ENCODE measurements around the gene ABHD5. TPM values are rescaled to one million over a fixed set of nuclear protein-coding genes. Genes with fewer than 3 reads are reported as not detected.

Gene ABHD5
- total and polyA plus RNA-seq, 2 donors from 2014 or later = 19.0 to 21.1 TPM

DNA sequence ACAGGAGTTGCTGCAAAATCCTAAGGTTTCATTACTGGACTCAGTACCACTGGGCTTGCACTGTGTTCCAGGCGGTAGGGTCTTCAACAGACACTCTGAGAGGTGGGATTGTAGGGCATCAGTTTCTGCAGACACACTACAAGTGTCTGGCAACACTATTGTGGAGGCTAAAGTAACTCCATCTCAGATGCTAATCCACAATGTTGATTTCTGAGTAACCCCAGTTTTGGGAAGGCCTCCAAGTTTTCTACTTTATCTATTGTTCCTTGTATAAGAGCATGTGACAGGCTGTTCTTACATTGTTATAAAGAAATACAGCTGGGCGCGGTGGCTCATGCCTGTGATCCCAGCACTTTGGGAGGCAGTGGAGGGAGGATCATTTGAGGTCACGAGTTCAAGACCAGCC, 2.5 kb upstream of the ABHD5 start:
- no peak for FAIRE-seq
- Histone ChIP-seq H3K4me1 (ENCODE audit: control insufficient read depth in 2 of 3, insufficient read depth in 2 of 3, low read depth in 1 of 3, low read length in 3 of 3) (peaks cover 0 to 9% (median 0%) of the 10 kb centered on the region in 3 donors), H3K9ac (ENCODE audit: low read length in 3 of 3) (no peak overlapping the region), H3K36me3 (ENCODE audit: control insufficient read depth in 2 of 3, insufficient read depth in 3 of 3, low read length in 3 of 3) (no peaks in the 10 kb centered on the region), H3K27me3 (ENCODE audit: control insufficient read depth, insufficient read depth, low read length) (no peaks in the 10 kb centered on the region), H3K27ac (ENCODE audit: low read depth in 2 of 2, low read length in 2 of 2) (no peak overlapping the region), H3K4me3 (ENCODE audit: low read length in 3 of 3) (no peak overlapping the region), H3K9me3 (ENCODE audit: control insufficient read depth in 2 of 3, insufficient read depth in 1 of 3, low read length in 3 of 3) (no peaks in the 10 kb centered on the region)
- intact Hi-C loops (cut with DNase I) = no loop called here
- DNase-seq = no peak
- TF ChIP-seq CTCF (IDR thresholded peaks at IDR 0.05; ENCODE audit: borderline replicate concordance, extremely low read depth, insufficient read depth) = no peak

DNA sequence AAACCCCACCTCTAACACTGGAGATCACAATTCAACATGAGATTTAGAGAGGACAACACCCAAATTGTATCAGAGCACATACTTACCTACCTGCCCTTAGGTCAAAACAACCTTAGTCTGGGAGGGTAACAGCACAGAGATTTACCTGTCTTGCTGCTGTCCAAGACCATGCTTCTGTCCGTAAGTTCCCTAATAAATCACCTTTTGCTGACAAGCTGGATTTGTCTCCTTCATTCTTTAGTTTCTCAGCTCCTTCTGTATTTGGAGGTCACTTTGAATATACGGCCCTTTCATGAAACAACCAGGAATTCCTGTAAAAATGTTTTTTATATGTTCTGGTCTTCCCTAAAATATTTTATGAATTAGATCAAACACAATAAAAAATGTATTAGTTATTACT, 1.6 kb upstream of the ABHD5 start:
- no peak for DNase-seq
- FAIRE-seq = no peak
- Histone ChIP-seq H3K36me3 (ENCODE audit: control insufficient read depth in 2 of 3, insufficient read depth in 3 of 3, low read length in 3 of 3) (no peaks in the 10 kb centered on the region), H3K4me1 (ENCODE audit: control insufficient read depth in 2 of 3, insufficient read depth in 2 of 3, low read depth in 1 of 3, low read length in 3 of 3) (peaks cover 0 to 9% (median 0%) of the 10 kb centered on the region in 3 donors), H3K9ac (ENCODE audit: low read length in 3 of 3) (peak overlapping the region in 1 of 3 donors; percentile 96), H3K4me3 (ENCODE audit: low read length in 3 of 3) (no peak overlapping the region), H3K9me3 (ENCODE audit: control insufficient read depth in 2 of 3, insufficient read depth in 1 of 3, low read length in 3 of 3) (no peaks in the 10 kb centered on the region), H3K27ac (ENCODE audit: low read depth in 2 of 2, low read length in 2 of 2) (no peak overlapping the region), H3K27me3 (ENCODE audit: control insufficient read depth, insufficient read depth, low read length) (no peaks in the 10 kb centered on the region)
- no peak for TF ChIP-seq CTCF (IDR thresholded peaks at IDR 0.05; ENCODE audit: borderline replicate concordance, extremely low read depth, insufficient read depth)
- intact Hi-C loops (cut with DNase I) = no loop called here

GRCh38 chr3:43689766-43690399, 855 bp upstream of the ABHD5 start:
- no peak for FAIRE-seq

More at GRCh38 chr3:43689766-43690399, 855 bp upstream of the ABHD5 start:
- H3K4me3 ChIP-seq (ENCODE audit: low read length in 3 of 3) = peak overlapping the region; percentile 92 to 93 (median 92)
- H3K36me3 ChIP-seq (ENCODE audit: control insufficient read depth in 2 of 3, insufficient read depth in 3 of 3, low read length in 3 of 3) = no peaks in the 10 kb centered on the region
- H3K9me3 ChIP-seq (ENCODE audit: control insufficient read depth in 2 of 3, insufficient read depth in 1 of 3, low read length in 3 of 3) = no peaks in the 10 kb centered on the region
- intact Hi-C loops (cut with DNase I) = no loop called here
- no peak for TF ChIP-seq CTCF (IDR thresholded peaks at IDR 0.05; ENCODE audit: borderline replicate concordance, extremely low read depth, insufficient read depth)
- peak overlapping the region; percentile 61 to 96 (median 74) for H3K9ac ChIP-seq (ENCODE audit: low read length in 3 of 3)
- DNase-seq = peak in 2 of 5 donors; percentile 27 to 29
- peak overlapping the region; percentile 90 to 92 for H3K27ac ChIP-seq (ENCODE audit: low read depth in 2 of 2, low read length in 2 of 2)
- no peaks in the 10 kb centered on the region for H3K27me3 ChIP-seq (ENCODE audit: control insufficient read depth, insufficient read depth, low read length)
- peaks cover 0 to 9% (median 0%) of the 10 kb centered on the region in 3 donors for H3K4me1 ChIP-seq (ENCODE audit: control insufficient read depth in 2 of 3, insufficient read depth in 2 of 3, low read depth in 1 of 3, low read length in 3 of 3)

Data from kidney (tissue), 14 donors.